Activated naive CD4-positive, alpha-beta T cell treated with anti-CD3 and anti-CD28 coated beads for 36 hours (primary cell): ENCODE results near the gene BDH1. TPM values are rescaled to one million over a fixed set of nuclear protein-coding genes. Genes with fewer than 3 reads are reported as not detected.
"Not testable (repeated sequence)": the region's sequence is repeated elsewhere in the genome, so short reads cannot be mapped to it uniquely, and the experiment has no call there.

Experiments
- CTCF ChIA-PET: fragments of 350-600 bp; sonication (Branson Sonifier 250); formaldehyde crosslinking; loops from one replicate; lab custom pipeline; 2021; ENCODE audit warnings: antibody characterized with exemption; lab: Charles Lee
- DNase-seq: peaks from one replicate; pipeline ENCODE4 v3.0.0-alpha.2; 2020
- H3K27ac Mint-ChIP-seq: one replicate; pipeline ENCODE4 v1.8.0; 2021; ENCODE audit warnings: mild to moderate bottlenecking, mixed read lengths
- H3K27me3 Mint-ChIP-seq: one replicate; pipeline ENCODE4 v1.8.0; 2021; ENCODE audit warnings: low read depth, mixed read lengths
- H3K36me3 Mint-ChIP-seq: one replicate; pipeline ENCODE4 v1.8.0; 2021; ENCODE audit warnings: low read depth, mixed read lengths
- H3K4me1 Mint-ChIP-seq: one replicate; pipeline ENCODE4 v1.8.0; 2021; ENCODE audit warnings: low read depth, mixed read lengths
- H3K4me3 Mint-ChIP-seq: one replicate; pipeline ENCODE4 v1.8.0; 2021; ENCODE audit warnings: mild to moderate bottlenecking, moderate library complexity, mixed read lengths
- H3K9me3 Mint-ChIP-seq: one replicate; pipeline ENCODE4 v1.8.0; 2021; ENCODE audit warnings: mixed read lengths
- intact Hi-C: fragments of 100-400 bp; cut with micrococcal nuclease; formaldehyde crosslinking; loops from one replicate; pipeline ENCODE4 v1.15.1; 2023
- total RNA-seq, 2 experiments: library from RNA; stranded (reverse); gene quantifications; one replicate each; pipeline ENCODE4 v1.2.3, GENCODE V29; 2021

BDH1 gene
- total RNA-seq, 2 experiments from 2014 or later: 70.7 to 71.2 TPM

DNA sequence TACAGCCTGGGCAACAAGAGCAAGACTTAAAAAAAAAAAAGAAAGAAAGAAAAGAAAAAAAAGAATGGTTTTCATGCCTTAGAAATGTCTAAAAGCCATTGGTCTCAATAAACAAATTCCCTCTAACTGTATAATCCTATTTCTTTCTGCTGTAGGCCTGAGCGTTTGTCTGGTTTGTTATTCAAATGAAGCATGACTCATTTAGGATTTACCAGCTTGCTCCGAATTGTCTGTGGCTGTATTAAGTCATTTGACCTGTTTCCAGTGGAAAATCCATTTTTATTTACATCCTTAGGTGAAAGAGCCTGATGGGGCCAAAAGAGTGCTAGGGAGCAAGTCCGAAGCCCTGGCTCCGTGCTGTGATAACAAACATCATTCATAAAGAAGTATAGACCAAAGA, 73.8 kb downstream of the BDH1 start:
- Mint-ChIP-seq H3K36me3 (no peaks in the 10 kb centered on the region), H3K27me3 (peaks cover 3% of the 10 kb centered on the region), H3K27ac (no peak overlapping the region), H3K4me1 (no peaks in the 10 kb centered on the region), H3K4me3 (no peak overlapping the region), H3K9me3 (no peaks in the 10 kb centered on the region)
- DNase-seq: no peak
- intact Hi-C loops: no loop called here
- CTCF ChIA-PET: no interaction called here

DNA sequence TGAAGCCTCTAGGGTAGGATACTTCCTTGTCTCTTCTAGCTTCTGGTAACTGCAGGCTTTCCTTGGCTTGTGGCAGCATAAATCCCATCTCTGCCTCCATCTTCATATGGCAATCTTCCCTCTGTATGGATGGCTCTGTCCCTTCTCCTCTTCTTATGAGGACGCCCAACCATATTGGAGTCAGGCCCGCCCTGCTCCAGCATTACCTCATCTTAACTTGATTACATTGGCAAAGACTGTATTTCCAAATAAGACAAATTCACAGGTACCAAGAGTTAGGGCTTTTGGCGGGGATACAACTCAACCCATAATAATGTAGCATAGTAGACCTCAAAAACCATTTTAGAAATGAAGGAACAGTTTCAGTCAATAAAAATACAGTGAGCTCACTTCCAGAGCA, 75.4 kb downstream of the BDH1 start:
- Mint-ChIP-seq H3K4me1 (no peaks in the 10 kb centered on the region), H3K9me3 (no peaks in the 10 kb centered on the region), H3K4me3 (no peak overlapping the region), H3K27me3 (peaks cover 3% of the 10 kb centered on the region), H3K36me3 (no peaks in the 10 kb centered on the region), H3K27ac (no peak overlapping the region)
- no peak for DNase-seq
- intact Hi-C loops: no loop called here
- CTCF ChIA-PET: interaction anchor here (0.6 to 1.4 kb wide), 2 partner anchors 222 to 528 kb away, joined by 3 to 5 read pairs; no protein-coding TSS in a partner anchor

DNA sequence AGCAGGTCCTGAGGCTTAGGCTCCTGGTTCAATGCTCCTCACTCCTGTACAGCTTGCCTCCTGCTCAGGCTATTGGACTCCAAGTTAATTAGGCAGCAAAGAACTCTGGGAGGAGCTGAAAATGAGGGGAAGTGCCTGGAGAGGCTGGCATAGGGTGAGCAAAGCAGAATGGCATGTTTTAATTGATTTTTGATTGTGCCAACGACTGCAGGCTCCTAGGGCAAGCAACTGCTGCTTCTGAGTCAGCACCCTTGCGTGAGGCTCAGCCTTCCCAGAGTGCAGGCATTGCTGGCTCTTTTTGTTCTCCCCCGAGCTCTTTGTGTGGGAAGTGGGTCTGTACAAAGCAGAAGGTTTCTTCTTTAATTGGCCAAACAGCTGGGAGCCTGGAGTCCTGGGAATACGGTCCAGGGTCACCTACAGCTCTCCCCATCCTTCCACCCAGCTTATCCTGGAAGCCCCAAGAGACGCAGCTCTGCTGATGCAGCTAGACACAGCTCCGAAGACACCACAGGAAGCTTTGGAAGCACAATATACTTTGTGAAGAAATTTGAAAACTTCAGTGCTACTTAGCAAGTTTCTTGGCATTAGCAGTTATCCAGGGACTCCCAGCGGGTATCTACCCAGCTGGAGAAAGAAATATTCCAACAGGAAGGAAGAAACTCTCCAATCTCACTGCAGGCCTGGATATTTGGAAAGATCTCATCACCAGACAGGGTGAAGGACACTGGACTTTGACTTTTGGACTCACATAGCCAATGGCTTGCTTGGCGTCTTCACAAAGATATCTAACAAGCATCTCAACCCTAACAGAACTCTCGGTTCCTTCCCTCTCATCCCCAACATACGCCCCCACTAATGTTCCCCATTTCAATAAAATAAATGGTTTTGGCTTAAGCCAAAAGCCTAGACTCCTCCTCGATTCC, 76.8 kb downstream of the BDH1 start:
- Mint-ChIP-seq H3K4me1 (no peaks in the 10 kb centered on the region), H3K4me3 (no peak overlapping the region), H3K36me3 (no peaks in the 10 kb centered on the region), H3K27me3 (peaks cover 3% of the 10 kb centered on the region), H3K27ac (no peak overlapping the region), H3K9me3 (no peaks in the 10 kb centered on the region)
- DNase-seq: no peak
- CTCF ChIA-PET: interaction anchor here (0.7 kb wide), 1 partner anchor 106 kb away, joined by 3 read pairs; no protein-coding TSS in a partner anchor
- intact Hi-C loops: no loop called here

DNA sequence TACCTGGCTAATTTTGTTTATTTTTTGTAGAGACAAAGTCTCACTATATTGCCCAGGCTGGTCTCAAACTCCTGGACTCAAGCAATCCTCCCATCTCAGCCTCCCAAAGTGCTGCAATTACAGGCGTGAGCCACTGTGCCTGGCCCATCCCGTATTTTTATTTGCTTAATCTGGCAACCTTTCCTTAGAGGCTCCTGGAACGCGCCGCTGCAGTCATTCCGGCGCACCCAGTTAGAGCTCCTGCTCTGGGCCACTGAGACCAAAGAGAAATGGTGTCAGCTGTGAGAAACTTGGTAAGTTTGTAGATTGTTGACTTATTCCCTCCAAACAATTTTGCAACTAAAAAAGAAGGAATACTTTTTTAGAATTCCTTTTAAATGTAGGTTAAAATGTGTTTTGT, 78.0 kb downstream of the BDH1 start:
- H3K36me3 Mint-ChIP-seq, H3K9me3 Mint-ChIP-seq, H3K4me3 Mint-ChIP-seq, H3K4me1 Mint-ChIP-seq, H3K27ac Mint-ChIP-seq, CTCF ChIA-PET, H3K27me3 Mint-ChIP-seq, intact Hi-C loops, DNase-seq: not testable (repeated sequence)

DNA sequence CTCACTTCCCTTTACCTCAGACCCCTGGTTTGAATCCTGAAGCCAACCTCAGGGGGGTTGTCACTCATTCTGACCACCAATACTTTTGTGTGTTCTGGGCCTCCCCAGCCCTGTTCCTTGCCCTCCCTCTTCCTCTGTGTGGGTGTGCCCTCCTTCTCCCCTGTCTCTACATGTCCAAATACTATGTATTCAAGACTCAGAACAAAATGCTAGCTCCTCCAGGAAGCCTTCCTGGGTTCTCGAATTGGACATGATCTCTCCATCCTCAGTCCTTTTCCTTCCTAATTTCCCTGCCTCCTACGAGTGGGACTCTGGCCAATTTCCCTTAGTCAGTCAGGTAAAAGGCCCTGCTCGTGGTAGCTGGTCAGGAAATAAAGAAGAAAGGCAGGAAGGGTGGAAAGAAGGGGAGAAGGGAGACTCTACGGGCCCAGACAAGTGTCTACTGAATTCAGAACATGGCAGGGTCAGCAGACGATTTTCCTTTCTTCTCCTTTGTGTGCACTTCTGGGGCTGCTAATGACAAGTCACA, 79.7 kb downstream of the BDH1 start:
- H3K27ac Mint-ChIP-seq: no peak overlapping the region
- CTCF ChIA-PET: no interaction called here
- no peaks in the 10 kb centered on the region for H3K9me3 Mint-ChIP-seq

DNA sequence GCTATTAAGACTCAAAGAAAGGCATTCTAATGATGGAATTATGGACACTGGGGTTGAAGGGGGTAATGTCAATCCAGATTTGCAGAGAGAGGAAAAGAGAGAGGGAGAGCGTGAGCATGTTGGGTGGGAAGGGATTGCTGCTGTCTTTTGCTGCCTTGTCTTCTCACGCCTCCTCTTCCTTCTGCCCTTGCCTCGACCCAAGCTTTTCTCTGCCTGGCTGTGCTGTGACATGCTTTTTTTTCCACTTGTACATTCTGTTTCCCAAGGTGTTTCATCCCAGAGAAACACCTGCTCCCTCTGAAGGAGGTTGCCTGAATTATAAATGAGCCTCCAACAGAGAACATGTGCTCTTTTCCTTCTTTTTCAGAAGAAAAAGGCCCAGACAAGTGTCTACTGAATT, 80.3 kb downstream of the BDH1 start:
- H3K27me3 Mint-ChIP-seq: peaks cover 4% of the 10 kb centered on the region
- H3K36me3 Mint-ChIP-seq: no peaks in the 10 kb centered on the region
- H3K4me1 Mint-ChIP-seq: no peaks in the 10 kb centered on the region
- H3K27ac Mint-ChIP-seq: no peak overlapping the region
- no peak for DNase-seq
- intact Hi-C loops: no loop called here
- CTCF ChIA-PET: interaction anchor here (0.6 kb wide), 1 partner anchor 154 kb away, joined by 4 read pairs; no protein-coding TSS in a partner anchor
- H3K4me3 Mint-ChIP-seq: no peak overlapping the region
- no peaks in the 10 kb centered on the region for H3K9me3 Mint-ChIP-seq

More for the DNA sequence above, 79.7 kb downstream of the BDH1 start:
- Mint-ChIP-seq H3K4me1 (no peaks in the 10 kb centered on the region), H3K36me3 (no peaks in the 10 kb centered on the region), H3K27me3 (peaks cover 4% of the 10 kb centered on the region), H3K4me3 (no peak overlapping the region)
- no peak for DNase-seq
- intact Hi-C loops: no loop called here

DNA sequence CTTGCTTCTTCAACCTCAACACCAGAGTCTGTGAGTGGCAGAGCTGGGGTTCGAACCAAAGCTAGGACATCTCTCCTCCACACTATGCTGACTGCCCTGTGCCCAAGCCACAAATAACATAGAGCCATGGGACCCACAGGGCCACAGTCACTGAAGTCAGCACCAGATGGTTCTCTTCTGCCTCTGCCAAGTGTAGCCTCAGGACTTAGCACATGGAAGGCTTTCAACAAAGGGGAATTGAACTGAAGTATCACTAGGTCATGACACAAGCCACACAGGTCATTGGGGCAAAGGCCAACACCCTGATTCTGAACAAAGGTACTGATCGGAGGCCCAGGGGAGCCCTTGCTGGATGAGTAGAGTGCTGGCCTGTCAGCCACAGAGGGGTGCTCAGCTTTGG, 83.6 kb downstream of the BDH1 start:
- DNase-seq: no peak
- H3K4me3 Mint-ChIP-seq: no peak overlapping the region
- peaks cover 4% of the 10 kb centered on the region for H3K4me1 Mint-ChIP-seq
- H3K9me3 Mint-ChIP-seq: no peaks in the 10 kb centered on the region
- no peaks in the 10 kb centered on the region for H3K36me3 Mint-ChIP-seq
- intact Hi-C loops: no loop called here
- peaks cover 21% of the 10 kb centered on the region for H3K27me3 Mint-ChIP-seq
- H3K27ac Mint-ChIP-seq: no peak overlapping the region
- CTCF ChIA-PET: no interaction called here

DNA sequence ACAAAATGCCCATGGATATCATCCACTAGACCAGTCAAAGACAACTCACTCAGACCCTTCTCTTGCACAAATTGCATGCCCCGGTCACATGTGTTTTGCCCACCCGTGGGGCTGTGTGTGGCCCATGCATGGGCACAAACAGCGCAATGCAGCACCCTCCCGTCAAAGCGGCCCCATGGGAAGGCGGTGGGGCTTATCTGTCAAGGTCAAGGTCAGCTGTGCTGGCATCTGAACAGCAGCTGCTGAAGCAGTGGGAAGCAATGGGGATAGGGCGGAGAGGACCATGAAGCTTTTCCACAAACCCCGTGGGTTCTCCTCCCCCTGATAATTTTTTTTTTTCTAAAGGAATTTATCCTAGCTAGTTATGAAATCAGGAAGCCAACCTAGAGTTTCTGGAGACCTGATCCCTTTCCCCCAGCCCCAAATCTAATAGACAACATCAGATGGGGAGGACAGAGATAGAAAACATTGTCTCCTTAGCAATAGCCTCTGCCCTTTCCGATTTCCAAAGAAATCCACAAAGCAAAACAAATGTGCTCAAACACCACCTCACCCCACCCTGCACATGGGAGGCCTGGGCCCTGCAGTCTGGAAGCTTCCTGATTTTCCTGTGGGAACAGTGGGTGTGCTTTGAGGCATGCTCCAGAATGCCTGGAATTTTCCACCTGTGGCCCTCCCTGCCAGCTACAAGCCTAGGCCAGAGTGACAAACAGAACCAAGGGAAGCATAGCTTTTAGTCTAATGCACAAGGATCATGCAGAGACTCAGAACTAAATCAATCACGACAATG, 84.4 kb downstream of the BDH1 start:
- no peak for DNase-seq
- CTCF ChIA-PET: interaction anchor here (0.6 kb wide), 1 partner anchor 9 kb away, joined by 3 read pairs; no protein-coding TSS in a partner anchor
- no peaks in the 10 kb centered on the region for H3K36me3 Mint-ChIP-seq
- H3K4me3 Mint-ChIP-seq: no peak overlapping the region
- intact Hi-C loops: no loop called here
- peaks cover 10% of the 10 kb centered on the region for H3K4me1 Mint-ChIP-seq
- peaks cover 23% of the 10 kb centered on the region for H3K27me3 Mint-ChIP-seq
- no peak overlapping the region for H3K27ac Mint-ChIP-seq
- no peaks in the 10 kb centered on the region for H3K9me3 Mint-ChIP-seq

DNA sequence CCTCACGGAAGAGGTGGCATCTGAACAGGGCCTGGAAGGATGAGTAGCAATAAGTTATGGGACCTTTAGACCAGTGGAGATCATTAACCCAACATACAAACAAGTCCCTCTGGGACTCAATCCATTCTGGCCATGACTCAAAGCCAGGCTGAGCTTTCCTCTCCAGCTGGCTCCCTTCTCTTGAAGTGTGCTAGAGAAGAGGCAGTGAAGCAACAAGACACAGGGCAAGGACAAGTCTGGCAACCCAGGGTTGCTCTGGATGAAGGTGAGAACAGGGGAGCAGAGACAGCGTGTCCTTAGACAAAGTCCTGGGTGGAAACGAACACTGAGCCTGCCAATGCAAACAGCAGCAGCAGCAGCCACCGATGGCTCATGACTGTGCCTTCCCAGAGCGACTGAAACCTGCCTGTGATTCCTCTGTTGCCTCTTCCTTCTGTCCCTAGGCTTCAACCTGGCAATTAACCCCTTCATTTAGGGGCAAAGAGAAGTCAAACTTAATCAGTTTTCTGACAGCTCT, 86.8 kb downstream of the BDH1 start:
- no peak overlapping the region for H3K27ac Mint-ChIP-seq
- no peaks in the 10 kb centered on the region for H3K36me3 Mint-ChIP-seq
- no peak overlapping the region for H3K4me3 Mint-ChIP-seq
- H3K9me3 Mint-ChIP-seq: no peaks in the 10 kb centered on the region
- intact Hi-C loops: no loop called here
- peaks cover 29% of the 10 kb centered on the region for H3K4me1 Mint-ChIP-seq
- CTCF ChIA-PET: interaction anchor here (0.6 kb wide), 1 partner anchor 557 kb away, joined by 6 read pairs; no protein-coding TSS in a partner anchor
- no peak for DNase-seq
- H3K27me3 Mint-ChIP-seq: peaks cover 28% of the 10 kb centered on the region

DNA sequence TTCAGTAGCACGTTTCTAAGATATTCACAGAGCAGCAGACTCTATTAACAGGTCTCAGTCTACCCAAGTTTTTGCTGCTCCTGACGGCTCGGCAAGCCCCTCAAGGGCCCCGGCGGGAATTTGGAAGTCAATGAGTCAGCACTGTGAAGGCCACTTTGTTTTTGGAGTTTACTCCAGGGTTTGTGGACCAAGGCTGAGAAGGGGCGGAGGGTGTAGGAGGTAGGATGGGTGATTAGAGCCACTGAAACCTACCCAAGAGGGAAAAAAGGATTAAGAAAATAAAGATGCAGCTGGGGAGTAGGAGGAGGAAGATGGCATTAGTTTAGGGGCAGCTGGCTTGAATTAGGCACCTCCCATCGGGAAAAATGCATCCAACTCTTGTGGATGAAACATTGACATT, 87.6 kb downstream of the BDH1 start:
- Mint-ChIP-seq H3K27ac (no peak overlapping the region), H3K4me1 (peaks cover 37% of the 10 kb centered on the region), H3K27me3 (peaks cover 28% of the 10 kb centered on the region), H3K4me3 (no peak overlapping the region), H3K36me3 (no peaks in the 10 kb centered on the region), H3K9me3 (no peaks in the 10 kb centered on the region)
- CTCF ChIA-PET: interaction anchor here (2.1 kb wide), 1 partner anchor 211 kb away, joined by 5 read pairs; no protein-coding TSS in a partner anchor
- no peak for DNase-seq
- intact Hi-C loops: no loop called here

DNA sequence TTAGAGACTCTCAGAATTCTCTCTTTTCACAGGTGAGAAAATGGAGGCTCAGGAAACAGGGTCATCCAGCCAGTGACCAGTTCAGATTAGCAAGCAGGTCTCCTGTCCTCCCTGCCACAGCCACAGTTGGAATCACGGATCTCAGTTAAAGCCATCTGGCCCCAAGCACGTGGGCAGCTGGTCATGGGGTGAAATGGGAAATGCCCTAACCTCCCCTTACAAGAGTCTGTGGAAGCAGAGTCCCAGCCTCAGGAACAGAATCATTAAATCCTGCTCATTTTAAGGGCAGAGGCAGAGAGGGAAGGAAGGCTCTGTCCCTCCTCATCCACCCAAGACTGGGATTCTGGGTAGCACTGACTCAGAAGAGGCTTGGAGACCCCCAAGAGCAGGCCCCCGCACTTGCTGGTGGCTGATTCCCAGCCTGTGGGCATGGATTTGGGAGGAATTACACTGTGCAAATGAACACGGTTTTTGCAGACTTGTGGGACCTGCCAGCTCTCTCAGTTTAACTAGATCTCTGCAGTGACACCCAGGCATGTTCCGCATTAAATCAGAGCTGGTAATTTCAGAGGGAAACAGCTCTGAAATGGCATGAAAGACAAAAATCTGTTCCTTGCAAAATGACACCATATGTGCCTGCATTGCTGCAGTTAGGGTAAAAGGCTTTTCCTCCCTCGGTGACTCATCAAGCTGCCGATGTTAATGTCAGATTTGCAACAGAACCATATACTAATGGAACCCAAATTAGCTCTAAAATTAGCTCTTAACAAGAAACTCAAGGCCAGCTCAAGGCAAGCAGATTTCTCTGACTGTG, 89.0 kb downstream of the BDH1 start:
- intact Hi-C loops: no loop called here
- Mint-ChIP-seq H3K9me3 (no peaks in the 10 kb centered on the region), H3K4me3 (no peak overlapping the region), H3K27ac (no peak overlapping the region), H3K27me3 (peaks cover 26% of the 10 kb centered on the region), H3K36me3 (no peaks in the 10 kb centered on the region), H3K4me1 (peaks cover 44% of the 10 kb centered on the region)
- no peak for DNase-seq
- CTCF ChIA-PET: interaction anchor here (2.1 kb wide), 1 partner anchor 210 kb away, joined by 5 read pairs; no protein-coding TSS in a partner anchor
